Activated T-cell treated with anti-CD3 and anti-CD28 coated beads, Interleukin-2, amount 50 U/mL, for 4 hours (primary cell): Measurements from ENCODE around the gene PRKG1. TPM values are rescaled to one million over a fixed set of nuclear protein-coding genes. Genes with fewer than 3 reads are reported as not detected.

ENCODE experiments used
- ATAC-seq, 2 donors: fragments of 200-7000 bp; cut with Tn5 transposase; one replicate each; pipeline ENCODE4 v1.10.0; 2021
- DNase-seq: peaks from one replicate; pipeline ENCODE4 v3.0.0-alpha.2; 2020
- H3K27me3 Mint-ChIP-seq: one replicate; pipeline ENCODE4 v1.8.0; 2021; ENCODE audit warnings: low read depth, mixed read lengths
- H3K36me3 Mint-ChIP-seq: one replicate; pipeline ENCODE4 v1.8.0; 2022; ENCODE audit warnings: mixed read lengths; ENCODE audit not compliant: insufficient read depth
- H3K4me1 Mint-ChIP-seq: one replicate; pipeline ENCODE4 v1.8.0; 2021; ENCODE audit warnings: low read depth, mixed read lengths
- H3K4me3 Mint-ChIP-seq: one replicate; pipeline ENCODE4 v1.8.0; 2021; ENCODE audit warnings: mild to moderate bottlenecking, moderate library complexity, mixed read lengths
- H3K9me3 Mint-ChIP-seq: one replicate; pipeline ENCODE4 v1.8.0; 2021; ENCODE audit warnings: mixed read lengths
- total RNA-seq, 3 donors: library from RNA; stranded (reverse); gene quantifications; one replicate each; pipeline ENCODE4 v1.2.1, GENCODE V29; 2021

Gene PRKG1
- total RNA-seq, 3 donors from 2014 or later: 0.08 TPM; not detected in 2

GRCh38 chr10:51894771-51895578 lies 820.7 kb downstream of the PRKG1 start:
- no peak overlapping the region for H3K4me3 Mint-ChIP-seq
- no peaks in the 10 kb centered on the region for H3K36me3 Mint-ChIP-seq
- no peak for ATAC-seq
- H3K4me1 Mint-ChIP-seq: no peaks in the 10 kb centered on the region
- H3K27me3 Mint-ChIP-seq: no peaks in the 10 kb centered on the region
- no peak for DNase-seq
- H3K9me3 Mint-ChIP-seq: no peaks in the 10 kb centered on the region

DNA sequence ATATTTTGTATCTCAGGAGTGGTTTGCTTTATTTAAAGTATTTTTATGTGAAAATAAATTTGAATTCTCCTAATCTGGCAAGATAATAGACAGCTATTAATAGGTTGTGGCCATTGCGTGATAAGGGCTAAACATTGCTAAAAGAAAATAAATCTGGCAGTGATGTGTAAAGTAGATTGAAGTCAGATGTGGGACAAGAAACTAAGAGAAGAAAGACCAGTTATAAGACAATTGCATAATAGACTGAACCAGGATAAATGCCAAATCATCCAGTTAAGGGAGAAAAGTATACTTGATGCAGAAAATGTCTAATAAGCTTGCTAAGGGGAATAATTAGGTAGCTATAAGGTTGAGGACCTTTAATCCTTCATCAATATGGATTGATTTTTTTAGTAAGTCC lies 822.6 kb downstream of the PRKG1 start:
- H3K4me1 Mint-ChIP-seq: no peaks in the 10 kb centered on the region
- H3K36me3 Mint-ChIP-seq: no peaks in the 10 kb centered on the region
- no peaks in the 10 kb centered on the region for H3K27me3 Mint-ChIP-seq
- no peaks in the 10 kb centered on the region for H3K9me3 Mint-ChIP-seq
- H3K4me3 Mint-ChIP-seq: no peak overlapping the region
- DNase-seq (no peak), ATAC-seq (no peak)

DNA sequence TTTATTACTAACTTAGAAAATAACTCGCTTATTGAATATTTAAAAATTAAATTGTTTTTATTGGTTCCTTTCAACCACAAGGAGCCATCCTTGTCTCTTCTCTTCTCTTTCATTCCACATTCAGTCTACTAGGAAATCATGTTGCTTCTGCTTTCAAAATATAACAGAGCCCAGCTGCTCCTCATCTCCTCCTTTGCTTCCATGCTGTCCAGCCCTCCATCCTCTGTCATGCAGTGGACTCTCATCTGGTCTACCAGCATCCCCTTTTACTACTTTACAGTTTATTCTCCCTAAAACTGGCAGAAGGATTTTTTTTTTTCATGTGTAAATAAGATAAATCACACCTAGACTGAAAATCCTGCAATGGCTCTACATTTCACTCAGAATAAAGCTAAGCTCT lies 823.3 kb downstream of the PRKG1 start:
- DNase-seq (no peak), ATAC-seq (no peak)
- H3K9me3 Mint-ChIP-seq: no peaks in the 10 kb centered on the region
- H3K27me3 Mint-ChIP-seq: no peaks in the 10 kb centered on the region
- H3K4me3 Mint-ChIP-seq: no peak overlapping the region
- no peaks in the 10 kb centered on the region for H3K4me1 Mint-ChIP-seq
- no peaks in the 10 kb centered on the region for H3K36me3 Mint-ChIP-seq

- ATAC-seq: no peak
- no peak for DNase-seq
- Mint-ChIP-seq H3K36me3 (no peaks in the 10 kb centered on the region), H3K4me3 (no peak overlapping the region), H3K4me1 (no peaks in the 10 kb centered on the region), H3K9me3 (no peaks in the 10 kb centered on the region), H3K27me3 (no peaks in the 10 kb centered on the region)
Observed at GRCh38 chr10:51900180-51900579, 825.9 kb downstream of the PRKG1 start.

DNA sequence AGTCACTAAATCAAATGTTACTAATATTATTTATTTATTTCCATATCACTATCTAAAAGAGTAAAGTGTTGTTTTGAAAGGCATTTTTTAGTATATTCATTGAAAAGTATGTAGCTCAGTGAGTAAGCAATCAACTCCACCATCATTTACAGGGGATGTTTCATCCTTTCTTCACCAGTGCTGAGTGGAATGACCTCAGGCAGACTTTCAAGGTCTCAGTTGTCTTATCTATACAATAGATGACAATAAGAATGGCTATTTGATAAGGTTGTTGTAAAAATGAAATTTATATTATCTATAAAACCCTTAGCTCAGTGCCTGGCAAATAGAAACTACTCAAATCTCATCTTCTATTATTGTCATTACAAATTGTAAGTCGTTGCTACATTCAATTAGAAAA lies 829.4 kb downstream of the PRKG1 start:
- ATAC-seq: no peak
- no peaks in the 10 kb centered on the region for H3K9me3 Mint-ChIP-seq
- no peak overlapping the region for H3K4me3 Mint-ChIP-seq
- H3K36me3 Mint-ChIP-seq: no peaks in the 10 kb centered on the region
- no peaks in the 10 kb centered on the region for H3K27me3 Mint-ChIP-seq
- DNase-seq: no peak
- no peaks in the 10 kb centered on the region for H3K4me1 Mint-ChIP-seq

DNA sequence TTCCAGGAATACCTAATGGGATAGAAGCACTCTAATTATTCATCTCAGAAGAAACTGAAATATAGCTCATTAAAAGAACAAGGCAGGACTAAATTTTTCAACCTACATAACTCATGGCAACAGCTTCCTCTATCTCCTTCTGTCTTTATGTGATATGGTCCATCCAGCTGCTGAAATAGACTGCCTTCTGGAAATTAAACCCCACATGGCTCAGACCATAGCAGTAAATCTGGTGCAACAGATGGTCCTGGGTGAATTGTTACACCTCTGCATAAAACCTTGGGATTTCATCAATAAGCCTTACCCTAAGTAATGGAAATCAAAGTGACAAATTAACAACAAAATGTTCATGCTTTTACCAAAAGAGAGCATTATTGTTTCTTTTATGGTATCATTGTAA lies 830.7 kb downstream of the PRKG1 start:
- no peak for DNase-seq
- Mint-ChIP-seq H3K4me1 (no peaks in the 10 kb centered on the region), H3K27me3 (no peaks in the 10 kb centered on the region), H3K9me3 (no peaks in the 10 kb centered on the region), H3K36me3 (no peaks in the 10 kb centered on the region), H3K4me3 (no peak overlapping the region)
- ATAC-seq: no peak

DNA sequence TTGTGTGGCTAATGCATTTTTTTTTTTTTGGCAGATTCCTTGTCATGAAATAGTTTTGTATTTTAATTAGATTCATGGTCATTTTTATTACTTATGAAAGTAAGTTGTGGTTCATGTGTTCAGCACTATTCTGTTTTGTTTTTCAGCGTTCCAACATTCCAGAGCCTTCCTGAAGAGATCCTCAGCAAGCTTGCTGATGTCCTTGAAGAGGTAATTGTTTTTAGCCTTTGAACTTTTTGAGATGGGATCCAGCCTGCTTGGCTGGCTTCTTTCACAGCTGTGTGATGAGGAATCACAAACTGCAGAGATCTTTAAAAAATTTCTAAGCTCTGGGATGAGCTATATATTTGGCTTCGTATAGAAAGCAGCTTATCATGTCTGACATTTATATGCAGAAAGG lies 833.1 kb downstream of the PRKG1 start:
- Mint-ChIP-seq H3K4me1 (no peaks in the 10 kb centered on the region), H3K27me3 (no peaks in the 10 kb centered on the region), H3K36me3 (no peaks in the 10 kb centered on the region), H3K4me3 (no peak overlapping the region), H3K9me3 (no peaks in the 10 kb centered on the region)
- DNase-seq: no peak
- no peak for ATAC-seq

- H3K4me1 Mint-ChIP-seq: no peaks in the 10 kb centered on the region
- no peak for ATAC-seq
- DNase-seq: no peak
- no peaks in the 10 kb centered on the region for H3K36me3 Mint-ChIP-seq
- H3K27me3 Mint-ChIP-seq: no peaks in the 10 kb centered on the region
- no peak overlapping the region for H3K4me3 Mint-ChIP-seq
- no peaks in the 10 kb centered on the region for H3K9me3 Mint-ChIP-seq
Observed at GRCh38 chr10:51910189-51910588, 835.9 kb downstream of the PRKG1 start.

- ATAC-seq: no peak
- no peaks in the 10 kb centered on the region for H3K9me3 Mint-ChIP-seq
Observed at GRCh38 chr10:51910596-51910995, 836.3 kb downstream of the PRKG1 start.

GRCh38 chr10:51911723-51912122 lies 837.4 kb downstream of the PRKG1 start:
- Mint-ChIP-seq H3K9me3 (no peaks in the 10 kb centered on the region), H3K27me3 (no peaks in the 10 kb centered on the region), H3K4me1 (no peaks in the 10 kb centered on the region), H3K36me3 (no peaks in the 10 kb centered on the region), H3K4me3 (no peak overlapping the region)
- no peak for DNase-seq
- ATAC-seq: no peak

More at GRCh38 chr10:51910596-51910995, 836.3 kb downstream of the PRKG1 start:
- no peaks in the 10 kb centered on the region for H3K36me3 Mint-ChIP-seq
- no peak for DNase-seq
- no peak overlapping the region for H3K4me3 Mint-ChIP-seq
- H3K27me3 Mint-ChIP-seq: no peaks in the 10 kb centered on the region
- no peaks in the 10 kb centered on the region for H3K4me1 Mint-ChIP-seq

GRCh38 chr10:51915031-51915542 lies 840.8 kb downstream of the PRKG1 start:
- Mint-ChIP-seq H3K27me3 (no peaks in the 10 kb centered on the region), H3K4me3 (no peak overlapping the region), H3K4me1 (no peaks in the 10 kb centered on the region), H3K36me3 (no peaks in the 10 kb centered on the region), H3K9me3 (no peaks in the 10 kb centered on the region)
- DNase-seq (no peak), ATAC-seq (no peak)

GRCh38 chr10:51918440-51918839 lies 844.2 kb downstream of the PRKG1 start:
- ATAC-seq (no peak), DNase-seq (no peak)
- H3K27me3 Mint-ChIP-seq: no peaks in the 10 kb centered on the region
- no peaks in the 10 kb centered on the region for H3K9me3 Mint-ChIP-seq
- H3K4me1 Mint-ChIP-seq: no peaks in the 10 kb centered on the region
- no peak overlapping the region for H3K4me3 Mint-ChIP-seq
- no peaks in the 10 kb centered on the region for H3K36me3 Mint-ChIP-seq

GRCh38 chr10:51918884-51919325 lies 844.6 kb downstream of the PRKG1 start:
- ATAC-seq: no peak

DNA sequence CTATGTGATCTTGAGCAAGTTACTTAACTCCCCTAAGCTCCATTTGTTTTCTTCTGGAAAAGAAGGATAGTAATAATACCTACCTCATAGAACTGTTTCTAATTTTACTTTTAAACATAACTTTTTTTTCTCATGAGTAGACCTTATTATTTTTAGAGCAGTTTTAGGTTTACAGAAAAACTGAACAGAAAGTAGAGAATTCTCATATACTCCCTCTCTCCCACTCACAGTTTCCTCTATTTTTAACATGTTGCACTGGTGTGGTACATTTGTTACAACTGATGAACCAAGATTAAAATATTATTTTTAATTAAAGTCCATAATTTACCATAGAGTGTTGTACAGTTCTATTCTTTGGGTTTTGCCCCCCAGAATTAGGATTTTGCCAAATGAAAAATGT lies 846.4 kb downstream of the PRKG1 start:
- no peak for ATAC-seq
- Mint-ChIP-seq H3K27me3 (no peaks in the 10 kb centered on the region), H3K36me3 (no peaks in the 10 kb centered on the region), H3K4me3 (no peak overlapping the region), H3K9me3 (peaks cover 4% of the 10 kb centered on the region), H3K4me1 (no peaks in the 10 kb centered on the region)
- no peak for DNase-seq

More at GRCh38 chr10:51918884-51919325, 844.6 kb downstream of the PRKG1 start:
- Mint-ChIP-seq H3K27me3 (no peaks in the 10 kb centered on the region), H3K4me3 (no peak overlapping the region), H3K4me1 (no peaks in the 10 kb centered on the region), H3K9me3 (no peaks in the 10 kb centered on the region), H3K36me3 (no peaks in the 10 kb centered on the region)
- no peak for DNase-seq

DNA sequence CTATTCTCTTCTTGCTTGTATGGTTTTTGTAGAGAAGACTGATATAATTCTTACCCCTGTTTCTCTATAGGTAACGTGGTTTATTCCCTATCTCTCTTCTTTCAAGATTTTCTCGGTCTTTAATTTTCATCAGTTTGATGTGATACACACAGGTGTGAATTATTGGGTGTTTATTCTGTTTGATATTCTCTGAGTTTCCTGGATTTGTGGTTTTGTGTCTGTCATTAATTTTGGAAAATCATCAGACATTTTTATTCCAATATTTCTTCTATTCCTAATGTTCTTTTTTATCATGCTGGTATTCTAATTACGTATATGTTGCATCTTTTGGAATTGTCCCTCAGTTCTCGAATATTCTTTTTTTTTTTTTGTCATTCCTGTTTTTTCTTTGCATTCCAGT lies 850.1 kb downstream of the PRKG1 start:
- Mint-ChIP-seq H3K36me3 (no peaks in the 10 kb centered on the region), H3K4me3 (no peak overlapping the region), H3K27me3 (no peaks in the 10 kb centered on the region), H3K9me3 (peaks cover 4% of the 10 kb centered on the region), H3K4me1 (no peaks in the 10 kb centered on the region)
- ATAC-seq: no peak
- no peak for DNase-seq
